NOMO-1 treated with dmso at 0.1 percent for 144 hours (cell line): ENCODE data around the gene EIF3A.
"Not testable (repeated sequence)": the region's sequence is repeated elsewhere in the genome, so short reads cannot be mapped to it uniquely, and the experiment has no call there.

ENCODE experiments used
- DNase-seq: peaks from one replicate; lab custom pipeline; 2025; ENCODE audit not compliant: unreplicated experiment; lab: John Stamatoyannopoulos, UW

The EIF3A gene

DNA sequence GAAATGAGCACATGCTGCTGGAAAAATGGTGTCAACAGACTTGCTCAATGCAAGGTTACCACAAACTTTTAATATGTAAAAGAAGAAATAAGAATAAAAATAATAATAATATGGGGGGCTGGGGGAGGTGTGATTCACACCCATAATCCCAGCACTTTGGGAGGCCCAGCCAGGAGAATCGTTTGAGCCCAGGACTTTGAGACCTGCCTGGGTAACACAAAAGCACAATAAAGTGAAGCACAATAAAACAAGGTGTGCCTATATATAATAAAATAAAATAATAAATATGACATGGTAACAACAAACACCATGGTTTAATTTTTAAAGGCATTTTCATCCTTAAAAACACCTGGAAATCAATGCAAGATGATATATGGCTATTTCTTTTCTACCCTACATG is 25.1 kb downstream of the EIF3A start:
- DNase-seq = no peak

- no peak for DNase-seq
These were observed 28.8 kb downstream of the EIF3A start for GRCh38 chr10:119051775-119052174.

GRCh38 chr10:119049777-119050176 is 30.8 kb downstream of the EIF3A start:
- no peak for DNase-seq

GRCh38 chr10:119049361-119049760 is 31.3 kb downstream of the EIF3A start:
- no peak for DNase-seq

GRCh38 chr10:119045561-119045960 is 35.1 kb downstream of the EIF3A start:
- DNase-seq = no peak

GRCh38 chr10:119042169-119042568 is 38.4 kb downstream of the EIF3A start:
- no peak for DNase-seq

- DNase-seq = no peak
These were observed 39.3 kb downstream of the EIF3A start for GRCh38 chr10:119041326-119041725.

- DNase-seq = no peak
These were observed 41.5 kb downstream of the EIF3A start for GRCh38 chr10:119039161-119039560.

- no peak for DNase-seq
These were observed 49.0 kb downstream of the EIF3A start for GRCh38 chr10:119031496-119032059.

GRCh38 chr10:119030421-119031250 is 50.0 kb downstream of the EIF3A start:
- DNase-seq = peak; percentile 36

GRCh38 chr10:119029613-119030420 is 50.8 kb downstream of the EIF3A start, which contains the start of gene NANOS1:
Gene NANOS1, plus strand, starts transcription at chr10:119029714. Its CDS starts 88 bp downstream, at chr10:119029802.
- no peak for DNase-seq

- peak; percentile 66 for DNase-seq
These were observed 51.6 kb downstream of the EIF3A start for GRCh38 chr10:119028900-119029612.

DNA sequence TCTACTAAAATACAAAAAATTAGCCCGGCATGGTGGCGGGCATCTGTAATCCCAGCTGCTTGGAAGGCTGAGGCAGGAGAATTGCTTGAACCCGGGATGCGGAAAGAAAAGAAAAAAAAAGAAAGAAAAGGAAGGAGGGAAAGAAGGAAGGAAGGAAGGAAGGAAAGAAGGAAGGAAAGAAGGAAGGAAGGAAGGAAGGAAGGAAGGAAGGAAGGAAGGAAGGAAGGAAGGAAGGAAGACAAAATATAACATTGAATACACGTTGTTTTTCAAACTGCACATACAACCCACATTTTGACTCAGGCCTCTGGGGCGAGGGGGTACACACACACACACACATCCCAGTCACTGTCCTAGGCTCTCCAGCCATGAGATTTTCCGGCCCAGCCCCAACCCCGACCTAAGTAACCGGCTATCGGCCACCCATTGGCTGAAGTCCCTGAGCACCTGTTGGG is 52.1 kb downstream of the EIF3A start:
- not testable (repeated sequence) for DNase-seq

DNA sequence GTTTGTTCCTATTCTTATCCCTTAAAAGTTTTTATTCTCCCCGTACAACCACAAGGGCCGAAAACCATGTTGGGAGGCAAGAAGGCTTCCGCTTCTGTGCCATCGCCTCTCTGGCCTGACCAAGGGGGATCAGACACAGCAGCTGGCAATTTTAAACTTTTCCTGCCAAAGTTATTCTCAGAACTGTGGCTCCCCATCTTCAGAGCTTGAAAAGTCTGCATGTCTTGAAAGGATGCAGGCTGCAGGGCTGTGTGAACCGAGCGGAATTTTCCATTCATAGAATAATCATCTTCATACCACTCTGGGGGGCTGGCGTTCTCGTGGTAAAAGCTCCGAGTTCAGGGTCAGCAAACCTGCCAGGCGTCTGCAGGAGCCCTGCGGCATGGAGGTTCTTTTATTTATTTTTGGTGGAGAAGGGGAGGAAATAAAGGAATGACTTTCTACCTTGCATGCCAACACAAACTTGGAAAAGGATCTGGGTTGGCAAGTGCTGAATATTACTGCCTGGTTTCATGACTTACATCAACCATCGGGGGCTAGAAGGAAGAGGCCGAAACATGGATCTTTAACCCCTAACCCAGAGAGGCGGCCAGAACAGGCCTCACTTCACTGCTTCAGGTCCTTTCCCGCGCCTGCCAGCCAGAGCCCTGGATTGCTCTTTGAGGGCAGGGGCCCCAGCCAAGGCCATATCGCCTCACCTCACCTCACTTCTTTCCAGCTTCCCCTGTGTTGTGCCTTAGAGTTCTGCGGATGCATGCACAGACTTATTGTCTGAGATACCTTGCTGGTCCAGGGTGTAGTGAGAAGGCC is 54.1 kb downstream of the EIF3A start:
- DNase-seq = no peak

- no peak for DNase-seq
These were observed 54.8 kb downstream of the EIF3A start for GRCh38 chr10:119025776-119026175.

DNA sequence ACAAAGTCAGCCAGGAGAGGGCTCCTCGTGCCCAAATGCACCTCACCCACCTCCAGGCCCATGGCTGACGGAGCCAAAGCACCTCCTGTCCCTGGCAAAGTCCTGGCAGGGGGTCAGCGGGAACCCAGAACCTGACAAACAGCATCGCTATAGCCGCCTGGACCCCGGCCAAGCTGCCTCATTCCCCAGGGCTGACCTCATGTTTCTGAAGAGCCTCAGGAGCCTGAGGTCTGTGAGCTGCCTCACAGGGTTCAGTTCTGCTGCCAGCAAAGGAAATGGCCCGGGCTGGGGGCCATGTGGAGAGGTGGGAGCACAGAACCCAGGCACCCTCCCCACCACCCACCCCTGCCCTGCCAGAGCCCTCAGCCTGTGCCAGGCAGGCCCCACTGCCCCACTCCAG is 55.3 kb downstream of the EIF3A start:
- no peak for DNase-seq

GRCh38 chr10:119024882-119025281 is 55.7 kb downstream of the EIF3A start:
- no peak for DNase-seq

DNA sequence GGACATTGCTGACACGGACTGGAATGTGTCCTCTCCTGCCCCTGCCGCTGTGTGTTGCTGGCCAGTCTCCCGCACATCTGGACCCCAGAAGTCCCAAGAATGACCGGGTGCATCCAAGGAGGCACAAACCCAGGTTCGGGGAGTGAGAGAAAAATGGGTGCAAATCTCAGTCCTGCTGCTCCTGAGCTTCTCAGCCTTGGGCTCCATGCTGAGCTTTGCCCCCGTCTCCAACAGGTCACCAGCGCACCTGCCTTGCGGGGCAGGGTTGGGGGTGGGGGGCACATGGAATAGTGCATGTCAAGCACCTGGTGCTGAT is 57.1 kb downstream of the EIF3A start:
- no peak for DNase-seq

- DNase-seq = no peak
These were observed 57.6 kb downstream of the EIF3A start for GRCh38 chr10:119022846-119023552.

- DNase-seq = no peak
These were observed 60.0 kb downstream of the EIF3A start for GRCh38 chr10:119020627-119020946.
